ENCODE data around the gene MAGI2. TPM values are rescaled to one million over a fixed set of nuclear protein-coding genes. Genes with fewer than 3 reads are reported as not detected.

The MAGI2 gene
- total RNA-seq, 1 donor from 2014 or later: 5.8 TPM

DNA sequence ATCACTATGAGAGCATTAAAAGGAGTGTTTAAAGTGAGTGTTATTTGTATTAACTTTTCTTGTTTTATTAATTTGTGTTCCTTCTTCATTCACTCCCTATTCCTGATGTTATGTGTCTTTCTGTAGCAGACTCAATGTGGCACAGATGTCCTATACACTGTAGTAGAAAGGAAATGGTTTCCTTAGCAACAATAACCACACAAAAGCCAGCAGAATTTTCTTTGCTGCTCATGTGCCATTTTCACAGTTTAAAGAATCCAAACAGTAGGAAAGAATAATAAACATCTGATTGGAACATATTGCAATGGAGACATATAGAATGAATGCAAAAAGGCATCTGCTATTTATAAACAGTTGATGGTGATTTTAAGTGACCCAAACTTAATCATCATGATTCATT, 891.3 kb downstream of the MAGI2 start:
- no peak overlapping the region for H3K27ac Mint-ChIP-seq (ENCODE audit: unreplicated experiment)

DNA sequence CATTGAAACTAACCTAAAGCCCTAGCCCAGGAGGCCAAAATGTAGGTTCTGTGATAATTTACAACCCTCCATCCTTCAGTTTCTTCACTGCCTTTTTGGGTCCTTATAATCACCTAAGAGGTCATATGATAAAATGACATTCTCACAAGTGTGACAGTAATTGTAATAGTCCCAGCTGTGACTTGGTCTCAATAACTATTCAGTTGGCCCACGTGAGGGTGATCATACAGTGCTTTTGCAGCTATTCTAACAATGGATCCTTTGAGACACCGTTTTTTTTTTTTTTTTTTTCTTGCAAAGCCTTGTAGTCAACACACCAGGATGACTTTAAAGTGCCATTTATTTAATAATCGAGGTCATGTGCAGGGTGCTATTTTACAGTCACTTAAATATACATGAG, 894.9 kb downstream of the MAGI2 start:
- Mint-ChIP-seq H3K27ac (ENCODE audit: unreplicated experiment) (no peak overlapping the region), H3K27me3 (ENCODE audit: low read depth) (no peaks in the 10 kb centered on the region), H3K4me1 (ENCODE audit: low read depth) (peaks cover 10% of the 10 kb centered on the region), H3K36me3 (ENCODE audit: low read depth) (peaks cover 2% of the 10 kb centered on the region), H3K4me3 (ENCODE audit: unreplicated experiment) (no peak overlapping the region), H3K9me3 (ENCODE audit: low read depth) (no peaks in the 10 kb centered on the region)
- TF ChIP-seq CTCF (IDR thresholded peaks at IDR 0.05): no peak
- DNase-seq (ENCODE audit: low spot score): no peak

More for the DNA sequence above, 891.3 kb downstream of the MAGI2 start:
- Mint-ChIP-seq H3K4me3 (ENCODE audit: unreplicated experiment) (no peak overlapping the region), H3K4me1 (ENCODE audit: low read depth) (peaks cover 10% of the 10 kb centered on the region), H3K36me3 (ENCODE audit: low read depth) (peaks cover 2% of the 10 kb centered on the region), H3K9me3 (ENCODE audit: low read depth) (no peaks in the 10 kb centered on the region), H3K27me3 (ENCODE audit: low read depth) (no peaks in the 10 kb centered on the region)
- DNase-seq (ENCODE audit: low spot score): no peak
- TF ChIP-seq CTCF (IDR thresholded peaks at IDR 0.05): no peak

GRCh38 chr7:78543976-78544375, 909.5 kb downstream of the MAGI2 start:
- DNase-seq (ENCODE audit: low spot score): no peak
- H3K36me3 Mint-ChIP-seq (ENCODE audit: low read depth): no peaks in the 10 kb centered on the region
- no peaks in the 10 kb centered on the region for H3K4me1 Mint-ChIP-seq (ENCODE audit: low read depth)
- no peaks in the 10 kb centered on the region for H3K27me3 Mint-ChIP-seq (ENCODE audit: low read depth)
- no peak overlapping the region for H3K4me3 Mint-ChIP-seq (ENCODE audit: unreplicated experiment)
- H3K27ac Mint-ChIP-seq (ENCODE audit: unreplicated experiment): no peak overlapping the region
- TF ChIP-seq CTCF (IDR thresholded peaks at IDR 0.05): no peak
- no peaks in the 10 kb centered on the region for H3K9me3 Mint-ChIP-seq (ENCODE audit: low read depth)

DNA sequence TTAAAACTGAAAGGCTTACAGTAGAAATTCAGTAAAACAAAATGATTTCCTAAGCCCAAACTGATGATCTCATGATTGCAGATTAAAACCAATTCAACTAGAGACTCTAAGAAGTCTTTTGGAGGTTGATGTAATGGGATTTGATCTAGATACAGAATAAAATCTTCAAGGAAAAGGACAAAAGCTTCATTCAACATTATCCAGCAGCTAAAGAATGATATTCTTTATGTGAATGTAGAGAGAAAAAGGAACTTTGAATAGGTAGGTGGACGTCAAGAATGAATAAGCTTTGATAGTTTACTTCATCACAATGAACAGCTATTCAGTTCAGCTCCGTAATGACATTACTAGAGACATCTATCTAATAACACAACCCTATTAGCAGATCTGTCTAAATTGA, 910.5 kb downstream of the MAGI2 start:
- no peak for DNase-seq (ENCODE audit: low spot score)
- H3K9me3 Mint-ChIP-seq (ENCODE audit: low read depth): peaks cover 6% of the 10 kb centered on the region
- H3K4me3 Mint-ChIP-seq (ENCODE audit: unreplicated experiment): no peak overlapping the region
- no peaks in the 10 kb centered on the region for H3K4me1 Mint-ChIP-seq (ENCODE audit: low read depth)
- no peak for TF ChIP-seq CTCF (IDR thresholded peaks at IDR 0.05)
- H3K27me3 Mint-ChIP-seq (ENCODE audit: low read depth): no peaks in the 10 kb centered on the region
- no peak overlapping the region for H3K27ac Mint-ChIP-seq (ENCODE audit: unreplicated experiment)
- H3K36me3 Mint-ChIP-seq (ENCODE audit: low read depth): peaks cover 4% of the 10 kb centered on the region

- no peak for DNase-seq (ENCODE audit: low spot score)
- Mint-ChIP-seq H3K27me3 (ENCODE audit: low read depth) (no peaks in the 10 kb centered on the region), H3K27ac (ENCODE audit: unreplicated experiment) (no peak overlapping the region), H3K4me1 (ENCODE audit: low read depth) (no peaks in the 10 kb centered on the region), H3K4me3 (ENCODE audit: unreplicated experiment) (no peak overlapping the region), H3K9me3 (ENCODE audit: low read depth) (peaks cover 10% of the 10 kb centered on the region), H3K36me3 (ENCODE audit: low read depth) (peaks cover 7% of the 10 kb centered on the region)
- TF ChIP-seq CTCF (IDR thresholded peaks at IDR 0.05): no peak
Measured at GRCh38 chr7:78542541-78542940, 910.9 kb downstream of the MAGI2 start.

All from chondrocyte (in vitro differentiated cells).